Activated CD8-positive, alpha-beta memory T cell treated with anti-CD3 and anti-CD28 coated beads for 36 hours (primary cell): ENCODE data around the gene RSKR. TPM values are rescaled to one million over a fixed set of nuclear protein-coding genes. Genes with fewer than 3 reads are reported as not detected.
"Not testable (repeated sequence)": the region's sequence is repeated elsewhere in the genome, so short reads cannot be mapped to it uniquely, and the experiment has no call there.

Experiments used
- CTCF ChIA-PET: fragments of 350-600 bp; sonication (Branson Sonifier 250); formaldehyde crosslinking; loops from one replicate; lab custom pipeline; 2021; ENCODE audit warnings: antibody characterized with exemption; lab: Charles Lee
- POLR2A ChIA-PET: fragments of 350-600 bp; sonication (Branson Sonifier 250); formaldehyde crosslinking; loops from one replicate; lab custom pipeline; 2021; ENCODE audit warnings: antibody characterized with exemption; lab: Charles Lee
- total RNA-seq, 2 experiments: library from RNA; stranded (reverse); gene quantifications; one replicate each; pipeline ENCODE4 v1.2.3, GENCODE V29; 2021

The RSKR gene
- total RNA-seq, 2 experiments from 2014 or later = 20.7 to 23.1 TPM

DNA sequence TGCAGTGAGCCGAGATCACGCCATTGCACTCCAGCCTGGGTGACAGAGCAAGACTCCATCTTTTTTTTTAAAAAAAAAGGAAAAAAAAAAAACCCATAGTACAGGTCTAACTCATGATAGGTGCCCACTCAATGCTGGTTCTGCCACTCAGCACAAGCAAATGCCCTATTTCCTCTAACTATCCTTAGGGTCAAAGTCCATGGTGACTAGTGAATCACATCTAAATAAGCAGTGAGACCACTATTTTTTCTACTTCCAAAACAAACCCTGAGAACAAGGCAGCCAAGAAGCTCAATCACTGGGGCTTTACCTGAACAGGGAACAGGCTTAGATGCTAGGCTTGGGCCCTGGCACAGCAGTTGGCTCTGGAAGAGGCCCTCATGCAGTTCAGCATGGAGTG is 27.6 kb upstream of the RSKR start:
- CTCF ChIA-PET = interaction anchor here (0.6 to 1.1 kb wide), 2 partner anchors 11 to 16 kb away, joined by 3 to 4 read pairs; no protein-coding TSS in a partner anchor
- POLR2A ChIA-PET = interaction anchor here (0.6 to 0.8 kb wide), 3 partner anchors 12 to 20 kb away, joined by 3 to 4 read pairs (median 3); partner anchors contain the start of genes SDF2 and SUPT6H

DNA sequence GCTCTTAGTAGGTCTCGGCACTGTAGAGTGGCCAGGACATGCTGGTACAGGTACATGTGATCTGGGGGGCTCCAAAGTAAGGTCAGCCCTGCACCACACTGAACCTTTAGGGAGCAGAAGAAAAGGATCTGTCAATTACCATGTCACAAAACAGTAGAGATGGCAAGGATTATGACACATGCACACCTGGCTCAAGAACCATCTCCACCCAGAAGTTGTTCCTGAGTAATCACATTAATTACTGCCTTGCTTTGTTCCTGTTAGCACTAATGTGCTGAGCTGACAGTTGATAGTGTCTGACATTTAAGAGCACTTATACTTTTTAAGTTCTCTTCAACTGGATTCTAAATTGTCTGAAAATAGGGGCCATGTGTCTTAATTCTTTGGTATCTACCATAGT is 21.5 kb upstream of the RSKR start:
- POLR2A ChIA-PET = no interaction called here
- CTCF ChIA-PET = no interaction called here

DNA sequence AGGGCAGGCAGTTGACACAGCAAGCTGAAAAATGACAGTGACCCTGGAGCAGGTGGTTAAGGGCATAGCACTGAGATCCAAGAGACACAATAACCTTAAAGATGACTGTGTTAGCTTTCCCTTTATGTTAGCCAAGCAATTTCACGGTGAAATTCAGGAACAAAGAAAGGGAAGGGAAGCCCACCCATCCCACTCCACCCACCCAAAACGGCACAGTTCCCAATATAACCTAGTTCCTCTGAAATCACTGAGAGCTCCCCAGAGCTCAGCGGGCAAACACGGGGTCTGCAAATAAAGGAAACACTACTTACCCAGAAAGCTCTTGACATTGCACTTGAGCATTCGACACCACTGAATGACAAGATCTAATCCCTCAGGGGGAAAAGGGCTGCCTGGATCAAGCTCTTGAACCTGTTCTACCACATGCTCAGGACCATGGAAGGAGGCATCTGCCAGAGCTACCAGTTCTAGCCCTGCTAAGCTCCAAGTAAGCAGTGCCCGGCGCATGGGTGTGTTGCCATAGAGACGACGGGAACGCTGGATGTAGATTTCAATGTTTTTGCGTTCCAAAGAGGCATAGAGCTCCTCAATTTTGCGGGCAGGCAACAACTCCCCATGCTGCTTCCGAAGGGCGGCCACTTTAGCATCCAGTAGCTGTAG is 20.4 kb upstream of the RSKR start:
- ChIA-PET POLR2A (interaction anchor here (0.7 kb wide), 1 partner anchor 8 kb away, joined by 4 read pairs; no protein-coding TSS in a partner anchor), CTCF (interaction anchor here (0.5 to 1.7 kb wide), 4 partner anchors 15 to 125 kb away, joined by 3 to 6 read pairs (median 4); no protein-coding TSS in a partner anchor)

DNA sequence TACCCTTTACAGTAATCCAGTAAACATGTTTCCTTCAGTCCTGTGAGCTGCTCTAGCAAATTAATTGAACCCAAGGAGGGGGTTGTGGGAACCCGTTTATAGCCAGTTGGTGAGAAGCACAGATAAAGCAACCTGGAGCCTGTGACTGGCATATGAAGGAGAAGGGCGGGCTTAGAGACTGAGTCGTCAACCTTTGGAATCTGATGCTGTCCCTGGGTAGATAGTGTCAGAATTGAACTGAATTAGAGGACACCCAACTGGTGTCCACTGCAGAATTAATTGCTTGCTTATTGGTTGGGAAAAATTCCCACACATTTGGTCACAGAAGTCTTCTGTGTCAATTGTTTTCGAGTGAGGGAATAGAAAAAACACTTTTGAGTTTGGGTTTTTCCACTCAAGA is 12.8 kb upstream of the RSKR start:
- ChIA-PET POLR2A (no interaction called here), CTCF (no interaction called here)

DNA sequence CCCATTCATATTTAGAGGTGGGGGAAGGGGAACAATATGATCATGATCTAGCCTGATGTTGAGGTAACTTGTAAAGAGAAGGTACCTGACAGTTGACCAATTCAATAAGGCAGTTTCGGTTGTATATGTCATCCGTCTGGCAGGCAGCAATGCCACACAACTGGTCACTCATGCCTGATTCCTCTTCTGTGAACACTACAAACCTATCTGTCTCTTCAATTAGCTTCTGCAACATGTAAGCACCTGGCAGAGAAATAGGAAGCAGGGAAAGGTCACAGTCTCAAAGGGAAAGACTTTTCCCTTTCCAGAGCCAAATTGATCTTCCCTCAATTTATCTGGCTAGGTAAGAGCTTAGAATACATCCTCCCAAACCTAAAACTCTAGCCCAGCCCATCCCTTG is 10.2 kb upstream of the RSKR start:
- ChIA-PET POLR2A (no interaction called here), CTCF (interaction anchor here (0.5 to 1.7 kb wide), 2 partner anchors 11 to 14 kb away, joined by 3 to 5 read pairs; no protein-coding TSS in a partner anchor)

DNA sequence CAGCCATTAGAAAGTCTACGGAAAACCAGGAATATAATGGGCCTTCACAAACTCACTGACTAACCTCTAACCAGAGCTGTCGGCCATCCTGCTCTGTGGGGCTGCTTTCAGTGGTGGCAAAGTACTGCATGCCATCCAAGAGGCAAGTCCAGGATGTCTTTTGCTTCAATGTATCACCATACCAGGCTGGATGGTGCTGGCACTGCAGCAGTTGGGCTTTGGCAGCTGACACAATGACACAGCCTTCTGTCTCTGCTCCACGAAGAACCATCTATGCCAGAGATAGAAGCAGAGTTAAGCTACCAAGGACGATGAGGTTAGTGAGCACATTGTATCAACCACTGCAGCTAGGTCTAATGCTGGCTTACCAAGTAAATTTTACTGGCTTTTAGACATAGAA is 9.7 kb upstream of the RSKR start:
- CTCF ChIA-PET = no interaction called here
- POLR2A ChIA-PET = no interaction called here

DNA sequence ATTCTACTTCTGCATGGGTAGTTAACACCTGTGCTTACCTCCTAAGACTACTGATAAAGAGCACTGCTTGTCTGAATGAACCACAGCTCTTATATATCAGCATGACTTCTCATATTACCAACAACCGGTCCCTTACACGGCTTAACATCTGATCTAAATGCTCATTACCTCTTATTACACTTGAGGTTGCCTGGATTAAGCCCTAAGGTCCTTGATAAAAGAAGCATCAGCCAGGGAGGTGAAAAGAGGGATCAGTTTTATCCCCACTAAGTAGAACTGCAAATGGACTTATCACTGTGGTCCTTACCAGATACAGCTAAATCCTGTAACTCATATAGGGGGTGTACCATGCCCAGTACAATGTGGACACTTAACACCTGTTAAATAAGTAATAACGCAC is 8.2 kb upstream of the RSKR start:
- ChIA-PET POLR2A (no interaction called here), CTCF (no interaction called here)

DNA sequence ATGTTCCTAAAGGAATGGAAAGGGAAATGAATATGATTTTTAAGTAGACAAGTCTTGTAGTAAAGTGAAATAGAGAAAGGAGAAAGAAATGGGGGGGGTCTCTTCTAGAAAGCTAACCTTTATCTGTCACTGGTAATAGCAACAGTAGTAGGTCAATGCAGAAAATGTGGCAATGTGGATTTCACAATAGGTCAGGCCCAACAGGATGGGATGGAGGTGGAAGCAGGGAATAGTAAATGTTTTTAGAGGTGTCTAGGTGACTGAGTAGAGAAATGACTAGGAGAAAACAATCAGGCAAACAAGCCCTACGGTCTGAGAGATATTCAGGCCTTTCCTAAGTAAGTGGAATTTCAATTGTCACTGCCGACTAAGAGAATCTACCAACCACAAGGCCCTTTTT is 6.0 kb upstream of the RSKR start:
- ChIA-PET POLR2A (no interaction called here), CTCF (no interaction called here)

DNA sequence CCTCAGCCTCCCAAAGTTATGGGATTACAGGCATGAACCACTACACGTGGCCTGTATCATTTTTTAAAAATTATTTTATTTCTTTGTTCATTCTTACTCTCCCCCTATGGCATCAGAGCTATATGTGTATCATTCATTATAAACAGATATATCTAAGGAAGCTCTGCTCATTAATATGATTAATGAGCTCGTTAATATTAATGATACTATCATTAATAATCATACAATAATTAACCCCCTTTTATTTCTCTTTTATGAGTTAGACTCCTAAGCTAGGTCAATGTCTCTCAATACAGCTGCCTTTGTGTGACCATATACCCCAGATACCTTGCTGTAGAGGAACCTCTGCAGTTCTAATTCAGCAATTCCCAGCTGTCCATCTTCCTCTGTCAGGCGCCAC is 4.5 kb upstream of the RSKR start:
- ChIA-PET POLR2A (no interaction called here), CTCF (interaction anchor here (0.9 kb wide), 1 partner anchor 70 kb away, joined by 3 read pairs; no protein-coding TSS in a partner anchor)

DNA sequence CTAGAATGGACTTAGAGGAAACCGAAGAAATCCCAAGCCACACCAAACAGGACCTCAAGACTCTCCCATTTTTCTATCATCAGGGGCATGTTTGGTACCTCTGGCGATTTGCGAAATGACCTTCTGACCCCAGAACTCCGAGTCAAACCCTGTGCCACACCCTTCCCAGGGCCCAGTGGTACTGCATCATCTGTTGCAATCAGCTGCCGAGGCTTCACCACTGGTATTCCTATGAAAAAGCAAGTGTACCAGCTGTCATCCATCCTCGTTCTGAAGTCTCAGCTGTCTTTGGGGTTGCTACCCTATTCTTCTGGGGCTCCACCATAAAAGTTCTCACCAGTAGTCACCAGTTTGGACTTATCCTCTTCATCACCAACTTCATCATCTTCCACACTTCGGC is 2.3 kb upstream of the RSKR start:
- POLR2A ChIA-PET = no interaction called here
- CTCF ChIA-PET = no interaction called here

DNA sequence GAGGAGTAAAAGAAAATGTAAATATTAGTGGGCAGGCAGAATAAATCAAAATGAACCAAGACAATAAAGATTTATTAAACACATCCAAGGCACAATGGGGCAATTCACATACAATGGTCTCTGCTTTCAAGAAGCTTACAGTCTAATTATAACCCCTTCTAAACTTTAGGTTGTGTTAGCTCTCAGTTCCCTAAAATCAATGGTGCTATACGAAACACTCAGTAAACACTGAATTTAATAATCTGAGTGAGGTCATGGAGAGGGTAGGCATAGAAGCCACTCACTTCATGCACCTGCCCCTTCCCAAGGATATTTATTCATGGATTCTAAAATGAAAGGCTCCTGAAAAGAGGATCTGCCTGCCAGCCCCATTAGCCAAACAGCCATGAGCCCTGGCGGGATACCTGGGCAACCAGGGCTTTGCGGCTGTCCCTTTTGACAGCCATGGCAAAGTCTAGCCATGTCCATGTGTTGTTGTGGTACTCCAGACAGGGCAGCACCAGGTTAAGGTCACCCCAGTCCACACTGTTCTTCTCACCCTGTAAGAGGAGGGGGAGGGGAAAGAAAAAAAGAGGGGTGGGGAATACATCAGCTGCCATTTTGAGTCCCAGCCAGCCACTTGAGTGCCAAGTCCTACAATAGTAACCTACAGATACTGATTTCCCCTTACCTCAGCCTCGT is 1.4 kb upstream of the RSKR start:
- POLR2A ChIA-PET = no interaction called here
- CTCF ChIA-PET = interaction anchor here (1.0 kb wide), 1 partner anchor 65 kb away, joined by 3 read pairs; no protein-coding TSS in a partner anchor

DNA sequence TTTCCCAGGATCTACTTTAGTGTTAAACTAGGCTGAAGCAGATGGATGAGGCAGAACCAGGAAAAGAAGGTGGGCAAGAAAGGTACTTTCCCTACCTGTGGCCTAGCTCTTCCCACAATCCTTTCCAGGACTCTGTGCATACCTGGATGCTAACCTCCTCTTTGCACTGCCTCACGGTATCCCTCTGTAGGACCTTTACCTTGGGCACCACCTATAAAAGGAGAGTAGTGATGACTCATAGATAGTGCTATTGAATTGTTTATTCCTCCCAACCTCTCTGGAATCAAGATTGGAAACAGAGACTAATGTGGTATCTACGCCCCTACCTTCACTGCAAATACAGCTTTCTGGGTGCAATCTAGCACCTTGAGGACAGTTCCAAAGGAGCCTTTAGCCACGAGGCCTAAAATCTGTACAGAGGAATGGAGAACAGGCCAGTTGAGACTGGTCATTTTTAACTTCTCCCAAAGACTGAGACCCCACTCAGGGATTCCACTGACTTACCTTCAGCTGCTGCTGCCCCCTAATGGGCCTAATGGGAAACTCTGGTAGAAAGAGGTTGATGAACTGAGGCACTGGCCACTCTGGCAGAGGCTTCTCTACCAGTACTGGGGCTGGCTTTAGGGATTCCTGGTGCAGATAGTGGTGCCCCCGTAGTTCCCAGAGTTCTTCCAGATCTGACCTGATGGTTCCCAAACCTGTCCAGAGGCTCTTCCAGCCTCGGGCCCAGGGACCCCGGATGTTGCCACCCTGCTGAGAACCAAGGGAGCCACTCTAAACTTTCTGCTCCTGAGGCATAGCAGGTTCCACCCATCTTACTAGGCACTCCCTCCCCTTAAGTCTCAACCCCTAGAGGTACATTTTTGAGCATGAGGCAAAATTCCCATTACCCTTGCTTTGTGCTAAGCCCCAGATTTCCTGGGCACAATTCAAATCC is 781 bp downstream of the RSKR start:
- CTCF ChIA-PET = interaction anchor here (0.8 to 2.5 kb wide), 13 partner anchors 12 to 121 kb away, joined by 3 to 6 read pairs (median 3); partner anchors contain the start of gene PIGS
- POLR2A ChIA-PET = no interaction called here

DNA sequence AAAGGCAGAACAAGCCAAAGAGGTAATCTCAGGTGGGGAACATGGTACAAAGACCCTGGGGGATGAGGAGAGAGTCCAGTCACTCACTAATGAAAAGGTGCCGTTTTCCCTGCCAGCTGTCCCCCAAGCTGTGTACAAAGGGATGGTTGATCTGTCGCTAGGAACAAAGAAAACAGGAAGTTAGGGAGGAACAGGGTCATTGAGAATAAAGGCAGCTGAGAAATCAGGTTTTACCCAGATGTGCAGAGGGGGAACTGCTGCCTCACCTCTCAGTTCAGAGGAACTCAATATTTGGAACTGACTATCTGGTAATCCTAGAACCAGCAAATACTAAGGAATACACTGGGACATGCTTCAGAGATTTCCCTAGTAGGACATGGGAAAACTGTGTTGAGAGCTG is 1.5 kb downstream of the RSKR start:
- ChIA-PET CTCF (interaction anchor here (0.8 to 2.5 kb wide), 13 partner anchors 12 to 120 kb away, joined by 3 to 6 read pairs (median 3); partner anchors contain the start of gene PIGS), POLR2A (no interaction called here)

DNA sequence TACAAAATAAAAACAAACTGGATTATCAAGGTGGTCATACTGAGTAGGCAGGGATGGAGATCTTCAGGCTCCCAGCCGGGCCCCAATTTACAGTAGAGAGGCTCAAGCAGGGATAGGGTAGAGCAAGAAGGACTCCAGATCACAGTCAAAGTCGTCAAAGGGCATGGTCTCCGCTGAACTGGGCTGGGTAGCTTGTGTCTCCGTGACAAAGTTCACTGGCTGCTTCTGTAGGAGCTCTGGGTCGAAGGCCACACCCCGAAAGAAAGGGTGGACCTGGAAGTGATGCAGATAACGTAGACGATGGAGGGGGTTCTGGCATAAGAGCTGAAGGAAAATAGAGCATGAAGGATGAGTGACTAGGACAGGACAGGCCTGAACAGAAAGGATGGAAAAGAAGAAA is 3.6 kb downstream of the RSKR start:
- ChIA-PET CTCF (interaction anchor here (0.7 kb wide), 2 partner anchors 14 to 16 kb away, joined by 3 read pairs; no protein-coding TSS in a partner anchor), POLR2A (no interaction called here)

DNA sequence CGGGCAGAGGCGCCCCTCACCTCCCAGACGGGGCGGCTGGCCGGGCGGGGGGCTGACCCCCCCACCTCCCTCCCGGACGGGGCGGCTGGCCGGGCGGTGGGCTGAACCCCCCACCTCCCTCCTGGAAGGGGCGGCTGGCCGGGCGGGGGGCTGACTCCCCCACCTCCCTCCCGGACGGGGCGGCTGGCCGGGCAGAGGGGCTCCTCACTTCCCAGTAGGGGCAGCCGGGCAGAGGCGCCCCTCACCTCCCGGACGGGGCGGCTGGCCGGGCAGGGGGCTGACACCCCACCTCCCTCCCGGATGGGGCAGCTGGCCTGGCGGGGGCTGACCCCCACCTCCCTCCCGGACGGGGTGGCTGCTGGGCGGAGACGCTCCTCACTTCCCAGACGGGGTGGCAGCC is 10.0 kb downstream of the RSKR start:
- CTCF ChIA-PET, POLR2A ChIA-PET: not testable (repeated sequence)

DNA sequence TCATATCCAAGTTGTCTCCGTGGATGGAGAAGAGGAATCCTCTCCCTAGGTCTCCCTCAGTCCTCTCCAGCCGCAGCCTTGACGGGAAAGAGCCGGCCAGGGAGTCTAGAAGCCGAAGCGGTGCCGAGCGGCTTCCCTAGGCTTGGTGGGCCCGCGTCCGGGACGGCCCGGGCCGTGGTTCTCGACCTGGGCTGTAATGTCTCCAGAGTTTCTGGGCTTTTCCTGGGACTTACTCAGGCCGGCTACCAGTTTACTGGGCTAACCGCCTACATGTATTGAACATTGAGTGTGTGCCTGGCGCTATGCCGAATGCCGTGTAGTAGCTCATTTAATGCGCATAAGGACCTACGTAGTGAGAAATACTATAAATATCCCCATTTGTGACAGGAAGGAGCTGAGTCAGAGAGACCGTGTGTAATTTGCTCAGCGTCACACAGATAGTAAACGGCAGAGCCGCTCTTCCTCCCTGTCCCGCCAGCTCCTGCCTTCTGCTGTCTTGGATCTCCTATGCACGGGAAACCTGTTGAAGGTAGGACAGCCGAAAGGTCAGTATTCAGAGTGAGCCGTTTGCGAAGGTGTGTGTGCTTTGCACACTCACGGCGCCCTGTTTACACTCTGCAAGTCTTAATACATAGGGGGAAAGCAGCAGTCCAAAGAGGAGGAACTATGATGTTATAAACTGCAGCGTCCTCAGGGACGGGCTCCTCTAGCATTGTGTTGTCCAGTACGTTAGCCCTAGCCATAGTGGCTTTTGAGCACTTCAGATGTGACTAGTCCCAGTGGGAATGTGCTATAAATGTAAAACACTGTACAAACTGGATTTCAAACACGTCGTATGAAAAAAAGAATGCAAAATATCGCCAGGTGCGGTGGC is 14.4 kb downstream of the RSKR start:
- POLR2A ChIA-PET = interaction anchor here (0.6 to 1.9 kb wide), 11 partner anchors 23 to 352 kb away, joined by 3 to 8 read pairs (median 5); partner anchors contain the start of genes ALDOC, BLTP2, PIGS and POLDIP2
- CTCF ChIA-PET = interaction anchor here (0.8 to 1.6 kb wide), 6 partner anchors 13 to 210 kb away, joined by 3 to 9 read pairs (median 4); partner anchors contain the start of genes ALDOC and BLTP2

DNA sequence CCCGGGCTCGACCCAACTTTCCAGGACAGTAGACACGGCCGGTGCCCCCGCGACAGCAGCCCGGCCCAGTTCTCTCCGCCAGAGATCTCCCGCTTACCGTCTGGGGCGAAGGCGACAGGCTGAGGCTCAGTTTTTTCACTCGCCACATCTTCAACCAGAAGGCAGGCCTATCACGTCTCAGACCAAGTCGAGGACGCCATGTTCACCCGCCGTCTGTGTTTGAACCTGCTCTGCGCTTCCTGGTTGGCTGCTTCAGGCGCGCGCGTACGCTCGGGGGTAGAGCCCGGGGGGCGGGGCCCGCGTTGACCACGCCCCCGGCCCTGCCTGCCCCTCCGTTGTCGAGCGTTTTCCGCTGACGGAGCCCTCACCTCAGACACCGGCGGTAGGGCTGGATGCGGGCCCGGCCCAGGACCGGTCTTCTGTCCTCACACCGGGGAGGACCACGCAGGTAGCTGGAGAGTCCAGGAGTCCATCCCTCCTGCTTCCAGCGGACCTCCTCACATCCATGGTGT is 15.1 kb downstream of the RSKR start, which contains the start of gene SPAG5:
SPAG5 (minus strand) TSS at position 227 of the 512 bp plus-strand sequence; CDS start at position 148, 79 bp downstream.
- ChIA-PET CTCF (interaction anchor here (0.8 to 1.6 kb wide), 5 partner anchors 14 to 211 kb away, joined by 3 to 9 read pairs (median 4); partner anchors contain the start of genes BLTP2 and PIGS), POLR2A (interaction anchor here (0.5 to 1.9 kb wide), 11 partner anchors 13 to 241 kb away, joined by 3 to 8 read pairs (median 4); partner anchors contain the start of genes PIGS, POLDIP2, SDF2 and SUPT6H)
